Astrocyte of the hippocampus (primary cell): Measurements from ENCODE around the gene VSNL1.

ENCODE experiments used
- DNase-seq: peaks from one replicate; pipeline ENCODE4 v3.0.0; 2011; ENCODE audit warnings: low read depth, low spot score

Gene VSNL1

DNA sequence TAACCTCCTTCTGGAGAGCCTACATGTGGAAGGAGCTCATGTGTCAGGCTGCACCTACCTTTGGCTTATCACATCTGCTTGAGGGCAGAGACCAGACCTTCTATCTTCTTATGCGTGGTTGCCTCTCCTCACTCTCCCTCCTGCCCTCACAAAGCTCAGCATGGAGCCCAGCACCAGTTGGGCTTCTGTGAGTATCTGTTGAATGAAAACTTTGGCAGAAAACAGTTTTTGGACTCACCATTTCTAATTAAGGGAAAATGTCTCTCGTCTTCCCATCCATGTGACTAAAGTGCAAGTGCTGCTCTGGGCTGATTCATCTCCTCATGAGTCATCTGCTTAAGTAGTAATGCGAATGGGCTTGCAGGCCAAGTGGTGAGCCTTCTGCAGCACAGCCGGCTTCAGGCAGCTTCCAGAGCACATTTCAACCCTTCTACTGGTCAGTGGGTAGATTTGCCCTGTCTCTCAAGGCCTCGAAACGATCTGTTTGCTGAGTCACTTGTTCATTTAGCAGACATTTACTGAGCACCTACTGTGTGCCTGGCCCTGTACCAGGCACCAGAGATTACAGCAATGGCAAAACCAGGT is 102.6 kb downstream of the VSNL1 start:
- DNase-seq = peak; percentile 90

DNA sequence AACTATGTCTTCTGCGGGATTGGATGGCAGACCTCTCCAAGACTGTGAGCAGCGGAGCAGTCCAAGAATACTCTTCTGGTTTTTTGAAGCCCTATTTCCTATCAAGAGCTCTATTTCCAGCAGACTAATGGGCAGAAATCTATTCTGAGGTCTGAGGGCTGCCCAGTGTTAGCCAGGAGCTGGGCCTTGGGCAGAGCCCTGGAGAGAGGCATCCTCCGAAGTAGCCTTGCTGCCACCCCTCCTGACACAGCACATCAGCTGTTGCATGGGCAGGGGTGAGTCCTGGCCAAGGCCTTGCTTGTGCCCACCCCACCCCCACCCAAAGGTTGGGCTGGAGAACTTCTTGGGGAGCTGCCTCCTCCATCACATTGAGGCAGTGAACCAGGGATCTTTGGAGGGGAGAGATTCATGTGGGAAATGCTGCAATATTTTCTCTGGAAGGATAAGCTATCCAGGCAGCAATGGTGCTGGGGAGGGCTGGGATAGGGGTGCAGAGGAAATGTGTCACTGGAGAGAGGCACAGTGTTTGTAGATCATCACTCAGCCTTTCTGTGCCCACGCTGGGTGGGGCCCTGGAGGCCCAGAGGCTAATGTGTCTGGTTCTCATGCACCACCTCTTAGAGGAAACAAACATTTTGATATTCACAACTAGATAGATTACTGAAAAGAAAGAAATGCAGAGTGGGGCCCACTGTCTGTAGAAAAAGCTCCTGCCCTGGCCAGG is 104.7 kb downstream of the VSNL1 start:
- DNase-seq = peak; percentile 33

DNA sequence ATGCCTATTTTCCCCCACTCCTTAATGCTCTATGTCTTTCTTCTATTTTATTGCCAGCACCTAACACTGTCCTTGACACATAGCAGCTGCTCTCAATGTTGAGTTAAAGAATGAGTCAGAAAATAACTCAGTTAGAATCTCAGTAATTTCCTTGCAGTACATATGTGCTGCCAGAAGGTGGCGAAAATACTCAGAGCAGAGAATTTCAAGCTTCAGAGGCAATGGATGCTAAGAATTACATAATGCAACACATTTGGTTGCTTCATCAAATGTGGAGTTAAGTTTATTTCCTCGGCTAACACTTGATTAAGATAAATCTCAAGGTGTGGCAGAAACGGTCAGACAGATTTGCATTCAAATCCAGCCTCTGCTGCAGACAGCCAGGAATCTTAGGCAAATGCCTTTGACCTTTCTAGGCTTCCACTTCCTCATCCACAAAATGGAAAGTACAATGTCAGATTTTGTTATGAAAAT is 105.6 kb downstream of the VSNL1 start:
- peak; percentile 86 for DNase-seq

DNA sequence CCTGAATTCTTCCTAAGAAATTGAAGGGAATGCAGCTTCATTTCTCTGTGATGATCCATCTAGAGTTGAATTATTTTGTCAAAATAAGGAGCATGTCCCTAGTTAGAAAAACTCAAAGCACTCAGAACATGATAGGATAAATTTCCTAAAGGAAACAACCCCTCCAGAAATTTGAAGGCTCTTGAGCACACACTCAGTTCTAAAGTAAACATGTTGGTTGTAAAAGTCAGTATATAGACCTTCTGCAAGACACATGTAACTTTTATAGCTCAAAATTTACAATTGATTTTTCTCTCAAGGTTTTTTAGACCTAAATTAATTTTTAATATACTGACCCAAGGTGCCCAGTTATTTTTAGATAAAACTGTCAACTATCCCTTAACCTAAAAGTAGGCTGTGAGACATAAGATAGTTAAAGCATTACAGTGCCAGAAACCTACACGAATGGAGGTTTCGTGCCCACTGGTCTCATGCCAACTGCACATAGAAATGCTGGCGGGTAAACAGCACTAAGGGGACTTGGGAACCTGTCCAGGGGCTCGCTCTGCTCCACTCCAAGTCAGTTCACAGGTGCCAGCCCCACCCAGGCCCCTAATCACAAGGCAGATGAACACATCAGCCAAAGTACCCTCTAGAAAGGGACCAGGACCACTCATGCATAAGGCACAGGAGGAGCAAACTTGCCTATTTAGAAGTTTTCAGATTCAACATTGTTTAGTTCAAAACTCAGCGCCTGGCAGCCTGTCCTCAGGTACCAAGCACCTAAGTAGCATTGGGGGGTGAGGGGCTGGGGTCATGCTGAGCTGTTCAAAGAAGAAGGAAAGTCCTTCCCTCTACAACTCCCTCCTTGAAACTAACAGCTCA is 106.6 kb downstream of the VSNL1 start:
- DNase-seq = no peak

DNA sequence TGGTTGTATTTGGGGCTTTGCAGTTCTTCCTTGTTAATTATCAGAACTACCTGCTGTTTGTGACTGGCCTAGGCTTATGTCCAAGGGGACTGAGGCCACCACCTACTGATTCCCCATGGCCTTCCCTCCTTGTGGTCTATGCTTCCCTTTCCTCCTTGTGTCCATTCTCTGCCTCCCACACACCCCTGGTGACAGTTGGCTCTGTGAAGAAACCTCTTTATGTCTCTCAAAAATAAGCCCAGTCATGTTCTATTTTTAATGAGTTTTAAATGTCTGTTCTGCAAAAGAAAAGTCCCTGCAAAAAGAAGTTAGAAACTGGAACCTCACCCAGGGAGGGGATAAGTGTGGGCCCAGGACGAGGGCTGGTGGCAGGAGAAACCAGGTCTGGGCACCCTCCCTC is 108.1 kb downstream of the VSNL1 start:
- no peak for DNase-seq

DNA sequence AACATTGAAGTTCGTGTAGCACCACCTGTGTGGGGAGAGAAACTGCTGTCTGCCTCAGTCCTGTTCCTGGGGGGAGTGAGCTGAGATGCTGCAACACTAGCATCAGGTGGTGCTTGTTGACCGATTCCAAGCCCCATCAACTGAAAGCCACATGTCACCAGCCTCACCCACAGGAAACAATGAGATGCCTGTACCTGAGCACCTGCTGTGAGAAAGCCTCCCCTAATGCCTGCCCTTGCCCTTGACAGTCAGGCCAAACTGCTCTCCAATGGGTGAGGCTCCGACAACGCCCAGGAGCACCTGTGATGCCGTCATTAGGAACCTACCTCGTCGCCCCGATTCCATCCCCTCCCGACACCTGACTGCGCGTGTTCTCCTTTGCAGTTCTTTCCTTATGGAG is 108.5 kb downstream of the VSNL1 start:
- no peak for DNase-seq

DNA sequence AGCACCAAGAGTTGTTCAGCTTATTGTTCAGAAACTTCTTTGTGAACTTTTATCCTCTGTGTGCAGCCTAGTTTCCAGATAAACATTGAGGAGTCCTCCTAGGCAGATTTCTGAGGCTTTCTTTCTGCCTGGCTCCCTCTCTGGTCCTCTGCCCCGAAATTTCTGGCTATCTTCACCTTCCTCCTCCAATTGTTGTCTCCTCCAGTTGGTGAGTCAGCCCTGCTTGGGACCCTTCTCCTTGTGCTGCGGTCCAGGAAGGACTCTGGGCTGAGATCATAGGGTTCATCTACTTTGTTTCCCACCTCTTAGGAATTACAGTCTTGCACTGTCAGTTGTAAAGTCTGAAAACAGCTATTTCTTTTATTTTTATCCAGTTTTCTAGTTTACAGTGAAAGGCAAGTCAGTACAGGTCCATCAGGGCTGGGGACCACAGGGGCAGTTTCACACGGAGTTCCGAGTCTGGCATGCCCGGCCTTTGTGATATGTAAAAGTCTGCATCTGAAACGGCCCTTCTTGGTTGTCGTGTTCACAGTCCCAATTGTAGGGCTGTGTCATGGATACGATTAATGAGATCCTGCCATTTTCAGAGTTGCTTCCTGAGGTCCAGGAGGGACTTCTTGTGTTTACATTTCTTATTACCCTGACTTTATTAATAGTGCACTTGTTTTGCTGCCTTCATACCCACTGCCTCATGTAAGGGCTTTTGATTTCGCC is 112.3 kb downstream of the VSNL1 start:
- DNase-seq = peak; percentile 29

DNA sequence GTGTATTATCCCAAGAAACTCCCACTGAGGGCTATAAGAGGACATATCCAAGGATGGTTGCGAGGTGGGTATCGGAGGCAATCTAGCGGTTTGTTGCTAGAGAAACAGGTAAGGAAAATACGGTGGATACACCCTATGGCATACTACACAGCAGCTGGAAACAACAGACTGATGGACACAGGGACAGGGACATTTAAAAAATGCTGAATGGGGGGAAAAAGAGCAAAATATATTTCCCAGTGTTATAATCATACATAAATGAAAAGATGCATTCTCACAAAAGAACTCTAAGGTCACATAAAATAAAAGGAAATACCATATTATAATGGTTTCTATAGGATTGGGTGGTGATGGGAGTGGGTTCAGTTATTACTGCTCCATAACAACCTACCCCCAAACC is 117.3 kb downstream of the VSNL1 start:
- DNase-seq = no peak

DNA sequence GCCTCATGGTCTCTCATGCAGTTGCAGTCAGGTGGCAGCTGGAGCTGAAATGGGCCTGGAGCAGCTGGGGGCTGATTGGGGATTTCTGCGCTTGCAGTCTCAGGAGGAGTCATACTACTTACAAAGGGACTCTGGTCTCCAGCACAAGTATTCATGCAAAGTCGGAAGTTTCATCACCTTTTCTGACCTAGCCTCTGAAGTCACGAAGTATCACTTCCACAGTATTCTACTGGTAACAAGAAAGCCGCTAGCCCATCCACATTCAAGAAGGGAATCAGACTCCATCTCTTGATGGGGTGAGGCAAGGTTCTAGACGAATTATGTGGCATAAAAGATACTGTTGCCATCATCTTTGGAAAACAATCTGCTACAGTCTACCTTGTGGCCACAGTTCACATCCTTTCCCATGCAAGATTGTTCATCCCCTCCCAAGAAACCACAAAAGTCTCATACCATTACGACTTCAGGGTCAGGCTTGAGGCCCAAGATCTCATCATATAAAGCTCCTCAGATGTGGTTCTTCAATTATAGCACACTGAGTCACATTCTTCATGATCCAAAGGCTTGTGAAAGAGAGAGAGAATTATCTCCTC is 117.9 kb downstream of the VSNL1 start:
- DNase-seq = no peak

DNA sequence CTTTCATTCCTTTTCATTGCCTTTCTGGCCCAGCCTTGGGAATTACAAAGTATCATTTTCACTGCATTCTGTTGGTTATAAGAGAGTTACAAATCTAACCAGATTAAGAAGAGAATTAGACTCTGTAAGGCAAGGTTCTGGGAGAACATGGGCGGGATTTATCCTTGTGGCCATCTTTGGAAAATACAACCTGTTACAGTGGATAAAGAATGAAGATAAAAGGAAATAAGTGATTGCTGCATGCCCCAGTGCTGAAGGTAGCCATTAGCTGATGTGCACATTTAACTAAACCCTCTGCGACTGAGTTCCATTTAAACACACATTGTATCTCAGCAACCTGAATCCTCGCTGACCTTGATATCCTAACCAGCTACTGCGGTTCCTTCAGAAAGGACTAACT is 119.7 kb downstream of the VSNL1 start:
- no peak for DNase-seq

DNA sequence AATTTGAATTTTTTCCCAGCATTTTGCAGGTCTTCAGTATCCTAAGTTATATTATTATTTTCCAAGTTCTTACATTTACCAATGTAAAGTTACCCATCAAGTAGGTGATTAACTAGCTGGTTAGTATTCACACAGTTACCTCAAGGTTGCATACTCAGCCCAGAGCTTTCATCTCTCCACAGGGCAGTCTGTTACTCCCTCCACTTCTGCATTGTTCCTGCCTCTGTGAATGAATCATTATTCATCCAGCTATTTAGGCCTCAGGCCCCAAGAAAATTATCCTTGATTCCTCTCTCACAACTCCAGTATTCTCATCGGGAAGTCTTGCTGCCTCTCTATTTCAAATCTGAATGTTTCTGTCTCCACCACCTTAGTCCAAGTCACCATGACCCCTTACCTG is 121.0 kb downstream of the VSNL1 start:
- DNase-seq = no peak

DNA sequence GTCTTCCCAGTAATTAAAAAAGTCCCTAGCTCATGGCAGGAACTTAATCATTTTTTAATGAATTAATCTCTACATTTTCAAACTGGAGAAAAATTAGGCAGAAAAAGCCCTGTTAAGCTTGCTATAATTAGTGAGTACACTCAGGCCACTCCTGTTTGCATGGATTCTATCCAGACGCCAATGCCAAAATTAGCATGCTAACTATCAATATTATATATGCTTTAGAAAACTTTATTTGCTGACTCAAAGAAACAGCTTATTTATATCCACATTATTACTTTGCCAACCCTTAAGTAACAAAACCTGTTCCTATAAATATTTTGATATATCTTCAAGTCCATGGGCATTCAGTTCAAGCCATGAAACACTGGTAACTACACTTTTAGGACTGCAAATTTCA is 122.2 kb downstream of the VSNL1 start:
- no peak for DNase-seq

DNA sequence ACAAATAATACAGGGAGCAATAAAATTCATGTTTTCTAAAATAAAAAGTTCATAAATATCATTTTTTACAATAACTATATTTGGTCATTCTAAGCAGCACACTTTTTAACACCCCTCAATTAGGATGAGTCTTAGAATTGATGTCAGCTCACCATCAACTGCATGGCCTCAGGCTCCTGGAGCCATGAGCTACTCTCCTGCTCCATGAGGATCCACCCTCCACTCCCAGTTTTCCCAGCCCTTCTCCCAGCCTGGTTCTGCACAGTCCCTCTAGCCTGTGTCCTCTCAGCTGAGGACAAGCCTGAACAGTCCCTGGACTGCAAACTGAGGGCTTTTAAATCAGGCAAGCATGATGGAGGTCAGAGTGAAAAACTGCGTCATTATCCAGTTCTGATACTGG is 124.0 kb downstream of the VSNL1 start:
- DNase-seq = no peak

DNA sequence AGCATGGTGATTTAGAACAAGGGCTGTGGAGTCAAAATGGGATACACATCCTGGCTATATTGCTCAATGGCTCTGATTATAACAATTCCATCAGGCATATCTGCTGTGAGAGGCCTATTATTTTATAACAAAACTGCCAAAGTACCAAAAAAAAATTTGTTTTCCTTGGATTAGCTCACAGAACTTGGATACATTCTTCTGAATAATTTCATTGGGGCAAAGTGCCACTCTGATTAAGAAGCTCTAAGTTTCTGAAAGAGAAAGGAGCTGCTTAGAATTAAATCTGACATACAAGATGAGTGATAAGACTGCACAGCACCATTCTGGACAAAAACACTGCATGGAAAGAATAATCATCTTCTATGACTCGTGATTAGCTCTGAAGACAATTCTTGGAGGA is 127.4 kb downstream of the VSNL1 start:
- DNase-seq = peak; percentile 29

DNA sequence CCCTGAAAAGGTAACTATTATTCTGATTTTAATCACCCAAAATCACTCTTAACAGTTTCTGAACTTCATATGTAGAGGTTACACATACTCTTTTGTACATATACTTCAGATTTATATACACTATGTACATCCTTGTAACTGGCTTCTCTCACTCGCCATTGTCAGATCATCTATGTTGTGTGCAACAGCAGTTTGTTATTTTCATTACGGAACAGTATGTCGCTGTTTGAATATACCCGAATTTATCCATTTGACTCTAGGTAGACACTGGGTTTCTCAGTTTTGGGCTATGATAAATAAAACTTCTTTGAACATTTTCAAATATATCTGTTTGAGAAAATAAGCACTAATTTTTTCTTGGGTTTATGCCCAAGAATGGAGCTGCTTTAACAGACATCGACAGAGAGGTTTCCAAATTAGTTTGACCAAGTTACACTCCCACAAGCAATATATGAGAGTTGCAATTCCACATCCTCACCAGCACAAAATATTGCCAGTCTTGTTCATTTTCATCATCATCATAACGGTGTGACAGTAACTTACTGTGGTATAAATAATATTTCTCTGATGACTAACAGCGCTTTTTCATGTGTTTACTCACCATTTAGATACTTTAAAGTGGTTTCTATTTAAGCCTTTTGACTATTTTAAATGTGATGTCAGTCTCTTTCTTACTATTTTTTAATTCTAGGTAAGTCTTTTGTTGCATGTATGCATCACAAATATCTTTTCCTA is 132.3 kb downstream of the VSNL1 start:
- peak; percentile 27 for DNase-seq

DNA sequence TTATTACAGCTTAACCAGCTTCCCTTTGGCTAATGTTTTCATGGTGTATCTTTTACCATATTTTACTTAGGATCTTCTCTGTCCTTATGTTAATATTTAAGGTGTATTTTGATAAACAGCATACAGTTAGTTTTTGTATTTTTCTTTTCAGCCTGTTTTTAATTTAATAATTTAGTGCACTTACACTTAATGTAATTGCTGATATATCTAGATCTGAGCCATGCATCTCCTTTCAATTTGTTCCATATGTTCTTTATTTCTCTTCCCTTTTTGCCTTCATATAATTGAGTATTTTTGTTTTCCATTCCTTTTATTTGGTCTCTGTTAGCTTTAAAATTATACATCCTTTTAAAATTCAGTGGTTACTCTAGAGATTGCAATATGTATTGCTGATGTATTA is 134.3 kb downstream of the VSNL1 start:
- DNase-seq = no peak

DNA sequence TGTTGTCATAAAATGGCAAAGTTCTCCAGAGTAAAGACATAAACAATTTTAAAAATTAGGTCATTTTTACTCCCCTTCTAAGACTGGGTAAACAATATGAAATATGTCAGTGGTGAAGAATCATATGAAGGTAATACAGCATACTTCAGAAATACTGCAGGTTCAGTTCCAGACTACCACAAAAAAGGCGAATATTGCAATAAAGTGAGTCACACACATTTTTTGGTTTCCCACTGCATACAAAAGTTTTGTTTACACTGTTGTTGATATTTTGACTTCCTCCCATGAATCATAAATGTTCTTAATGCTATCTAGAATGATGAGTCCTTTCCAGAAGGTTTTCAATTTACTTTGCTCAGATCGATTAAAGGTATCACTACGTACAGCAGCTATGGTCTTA is 139.6 kb downstream of the VSNL1 start:
- DNase-seq = peak; percentile 17

DNA sequence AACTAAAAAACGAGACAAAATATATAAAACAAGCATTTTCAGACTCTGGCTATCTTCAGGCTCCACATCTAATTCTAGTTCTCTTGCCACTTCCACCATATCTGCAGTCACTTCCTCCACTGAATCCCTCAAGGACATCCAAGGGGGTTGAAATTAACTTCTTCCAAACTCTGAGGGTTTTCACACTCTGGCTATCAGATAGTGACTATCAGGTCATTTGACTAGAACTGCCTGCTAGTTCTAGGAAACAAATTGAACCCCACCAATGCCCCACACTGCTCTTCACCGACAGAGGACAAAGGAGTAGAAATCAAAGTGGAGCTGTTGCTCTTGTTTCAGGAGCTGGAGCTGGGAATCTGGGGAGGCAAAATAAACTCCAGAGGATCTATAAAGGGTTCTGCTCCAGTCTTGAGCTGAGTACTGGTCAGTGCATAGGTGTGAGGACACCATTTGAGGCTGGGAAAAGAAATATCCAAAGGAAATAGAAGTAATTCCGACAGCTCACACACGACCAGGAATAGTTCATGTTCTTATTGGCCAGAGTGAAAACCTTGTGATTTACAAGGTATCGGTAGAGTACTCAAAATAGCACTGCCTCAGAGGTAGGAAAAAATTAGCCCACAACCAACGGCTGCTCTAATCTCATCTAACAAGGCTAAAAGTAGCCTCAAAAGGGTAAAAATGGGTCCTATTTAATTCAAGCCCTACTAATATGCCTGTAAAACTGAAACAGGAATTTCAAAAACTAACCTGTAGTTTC is 141.8 kb downstream of the VSNL1 start:
- no peak for DNase-seq

DNA sequence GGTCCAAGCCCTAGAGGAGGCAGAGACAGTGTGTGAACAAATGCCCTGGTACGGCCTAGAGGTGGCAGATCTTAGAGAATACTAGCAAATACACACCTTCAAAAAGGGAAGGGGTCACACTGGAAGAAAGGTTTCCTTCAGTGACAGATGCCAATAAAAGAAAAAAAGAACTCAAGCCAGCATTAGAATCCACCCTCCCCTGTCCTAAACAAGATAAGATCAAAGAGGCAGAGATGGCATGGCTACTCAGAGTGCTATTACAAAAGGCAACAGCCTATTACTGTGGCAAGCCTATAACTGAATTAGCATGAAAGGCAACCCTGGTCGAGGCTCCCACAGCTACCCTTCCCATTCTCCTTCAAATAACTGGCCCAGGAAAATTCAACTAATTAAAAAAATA is 143.5 kb downstream of the VSNL1 start:
- no peak for DNase-seq

DNA sequence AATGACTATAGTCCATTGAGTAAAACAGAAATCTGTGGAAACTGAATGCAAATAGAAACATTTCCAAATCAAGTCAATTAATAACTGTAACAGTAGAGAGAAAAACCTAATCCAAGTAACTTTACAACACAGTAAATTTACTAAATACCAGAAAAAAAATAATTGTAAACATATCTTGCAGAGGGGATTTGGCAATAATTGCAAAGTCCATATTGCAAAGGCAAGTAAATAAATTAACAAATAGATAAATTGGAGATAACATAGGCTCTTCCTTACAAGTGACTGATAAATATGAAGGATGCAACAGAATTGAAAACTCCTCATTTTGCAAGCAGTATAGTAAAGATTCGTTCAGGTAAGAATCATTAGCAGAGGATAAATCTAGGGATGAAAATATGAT is 148.1 kb downstream of the VSNL1 start:
- no peak for DNase-seq
